GM18907 (cell line): ENCODE results near the gene MIOS.

Source experiments
- ATAC-seq: cut with Tn5 transposase; IDR thresholded peaks from one replicate; pipeline ENCODE4 v1.9.1; 2021; ENCODE audit warnings: mild to moderate bottlenecking, moderate library complexity; ENCODE audit not compliant: unreplicated experiment

The MIOS gene

GRCh38 chr7:7566651-7567611 is at the start of gene MIOS:
Gene MIOS, plus strand, starts transcription at chr7:7566884. Its CDS starts 5,592 bp downstream, at chr7:7572476.
- peak; percentile 81 for ATAC-seq

- no peak for ATAC-seq
These were observed 48.9 kb upstream of the MIOS start for GRCh38 chr7:7517754-7518153.

GRCh38 chr7:7519056-7519455 is 47.6 kb upstream of the MIOS start:
- no peak for ATAC-seq

- ATAC-seq, result no peak
These were observed 47.2 kb upstream of the MIOS start for GRCh38 chr7:7519528-7519927.

GRCh38 chr7:7521259-7521658 is 45.4 kb upstream of the MIOS start:
- ATAC-seq, result no peak

GRCh38 chr7:7522421-7522820 is 44.3 kb upstream of the MIOS start:
- ATAC-seq, result no peak

GRCh38 chr7:7524121-7524520 is 42.6 kb upstream of the MIOS start:
- ATAC-seq, result no peak

GRCh38 chr7:7526006-7526405 is 40.7 kb upstream of the MIOS start:
- ATAC-seq, result no peak

- no peak for ATAC-seq
These were observed 39.6 kb upstream of the MIOS start for GRCh38 chr7:7527047-7527446.

- no peak for ATAC-seq
These were observed 37.4 kb upstream of the MIOS start for GRCh38 chr7:7529328-7529727.

GRCh38 chr7:7533831-7534430 is 32.8 kb upstream of the MIOS start:
- no peak for ATAC-seq

GRCh38 chr7:7535691-7536090 is 31.0 kb upstream of the MIOS start, which contains the start of gene COL28A1:
Gene COL28A1, minus strand, starts transcription at chr7:7535873. Its CDS starts 2,998 bp downstream, at chr7:7532875.
- ATAC-seq, result no peak

- ATAC-seq, result no peak
These were observed 30.2 kb upstream of the MIOS start for GRCh38 chr7:7536396-7537019.

- ATAC-seq, result no peak
These were observed 29.0 kb upstream of the MIOS start for GRCh38 chr7:7537711-7538110.

- no peak for ATAC-seq
These were observed 27.5 kb upstream of the MIOS start for GRCh38 chr7:7539152-7539551.

GRCh38 chr7:7539711-7540110 is 27.0 kb upstream of the MIOS start:
- no peak for ATAC-seq

GRCh38 chr7:7542251-7542835 is 24.3 kb upstream of the MIOS start:
- ATAC-seq, result no peak

GRCh38 chr7:7548407-7548806 is 18.3 kb upstream of the MIOS start:
- ATAC-seq, result no peak

- ATAC-seq, result no peak
These were observed 16.0 kb upstream of the MIOS start for GRCh38 chr7:7550663-7551062.

GRCh38 chr7:7552199-7552598 is 14.5 kb upstream of the MIOS start:
- ATAC-seq, result no peak

- no peak for ATAC-seq
These were observed 13.3 kb upstream of the MIOS start for GRCh38 chr7:7553386-7553785.
